Activated naive CD4-positive, alpha-beta T cell treated with anti-CD3 and anti-CD28 coated beads, Interleukin-2, amount 50 U/mL, for 24 hours (primary cell): Measurements from ENCODE around the gene KRT1.

Experiments used
- H3K27ac Mint-ChIP-seq: one replicate; pipeline ENCODE4 v1.8.0; 2021; ENCODE audit warnings: mild to moderate bottlenecking, mixed read lengths
- H3K27me3 Mint-ChIP-seq: one replicate; pipeline ENCODE4 v1.8.0; 2021; ENCODE audit warnings: mixed read lengths
- H3K36me3 Mint-ChIP-seq: one replicate; pipeline ENCODE4 v1.8.0; 2021; ENCODE audit warnings: mixed read lengths
- H3K4me1 Mint-ChIP-seq: one replicate; pipeline ENCODE4 v1.8.0; 2021; ENCODE audit warnings: mixed read lengths
- H3K4me3 Mint-ChIP-seq: one replicate; pipeline ENCODE4 v1.8.0; 2021; ENCODE audit warnings: mild to moderate bottlenecking, mixed read lengths
- H3K9me3 Mint-ChIP-seq: one replicate; pipeline ENCODE4 v1.8.0; 2021; ENCODE audit warnings: mixed read lengths

The KRT1 gene

DNA sequence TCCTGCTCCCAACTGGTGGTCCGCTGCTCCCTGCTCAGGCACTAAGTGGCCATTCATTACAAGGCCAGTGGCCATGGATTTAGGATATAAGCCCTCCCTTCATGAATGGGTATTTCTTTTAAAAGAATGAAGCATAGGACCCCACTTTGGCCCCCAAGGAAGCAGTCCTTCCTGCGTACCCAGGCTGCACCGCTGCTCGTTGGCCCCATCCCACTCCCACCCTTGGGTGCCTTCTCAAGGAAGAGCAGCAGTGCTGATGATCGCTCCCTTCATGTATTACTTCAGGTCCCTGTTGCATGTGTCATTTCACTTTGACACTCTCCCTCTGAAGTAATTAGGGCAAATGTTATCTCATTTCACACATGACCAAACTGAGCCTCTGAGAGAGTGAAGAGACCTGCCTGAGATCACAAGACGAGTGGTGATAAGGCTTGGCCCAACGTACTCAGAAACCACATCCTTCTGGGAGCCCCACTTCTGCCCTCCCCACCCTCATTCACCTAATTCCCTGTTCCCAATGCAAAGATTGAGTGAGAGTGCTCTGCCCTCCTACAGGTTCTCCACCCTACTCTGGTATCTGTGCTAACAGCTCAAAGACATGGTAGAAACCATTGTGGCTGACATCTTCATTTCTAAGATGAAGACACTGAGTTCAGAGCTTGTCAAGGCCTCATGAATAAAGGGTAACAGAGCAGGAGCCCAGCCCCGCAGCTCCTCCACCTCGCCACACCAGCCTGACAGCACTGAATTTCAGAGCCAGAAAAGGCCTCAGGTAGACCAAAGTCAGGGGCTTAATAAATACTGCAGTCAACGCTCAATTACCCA, 17.9 kb downstream of the KRT1 start:
- Mint-ChIP-seq H3K9me3 (no peaks in the 10 kb centered on the region), H3K4me1 (peaks cover 39% of the 10 kb centered on the region), H3K4me3 (no peak overlapping the region), H3K27ac (no peak overlapping the region), H3K36me3 (no peaks in the 10 kb centered on the region), H3K27me3 (no peaks in the 10 kb centered on the region)

GRCh38 chr12:52661668-52662067, 18.5 kb downstream of the KRT1 start:
- H3K9me3 Mint-ChIP-seq: no peaks in the 10 kb centered on the region
- H3K36me3 Mint-ChIP-seq: no peaks in the 10 kb centered on the region
- H3K27ac Mint-ChIP-seq: no peak overlapping the region
- no peaks in the 10 kb centered on the region for H3K27me3 Mint-ChIP-seq
- H3K4me1 Mint-ChIP-seq: peaks cover 39% of the 10 kb centered on the region
- H3K4me3 Mint-ChIP-seq: no peak overlapping the region

DNA sequence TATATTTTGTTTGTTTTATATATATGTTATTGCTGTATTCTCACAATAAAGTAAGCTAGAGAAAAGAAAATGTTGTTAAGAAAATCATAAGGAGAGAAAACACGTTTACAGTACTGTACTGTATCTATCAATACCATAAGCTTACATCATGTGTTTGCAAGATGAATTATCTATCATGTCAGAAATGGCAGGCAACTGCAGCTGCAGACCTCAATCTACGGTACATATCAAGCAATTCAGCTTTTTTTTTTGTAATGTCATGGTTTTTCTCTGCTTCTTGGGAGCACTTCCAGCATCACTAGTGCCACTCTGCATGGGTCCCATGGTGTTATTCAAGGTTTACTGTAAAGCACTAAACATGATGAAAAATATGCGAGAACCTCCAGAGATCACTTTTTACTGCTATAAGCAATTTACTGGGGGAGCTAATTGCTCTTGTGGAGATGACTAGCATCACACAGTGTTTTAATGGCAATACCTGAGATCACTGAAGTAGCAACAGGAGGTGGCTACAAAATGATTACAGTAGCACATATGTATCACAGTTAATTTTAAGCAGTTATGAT, 19.2 kb downstream of the KRT1 start:
- Mint-ChIP-seq H3K4me3 (no peak overlapping the region), H3K27ac (no peak overlapping the region), H3K4me1 (peaks cover 38% of the 10 kb centered on the region), H3K27me3 (no peaks in the 10 kb centered on the region), H3K9me3 (no peaks in the 10 kb centered on the region), H3K36me3 (no peaks in the 10 kb centered on the region)

DNA sequence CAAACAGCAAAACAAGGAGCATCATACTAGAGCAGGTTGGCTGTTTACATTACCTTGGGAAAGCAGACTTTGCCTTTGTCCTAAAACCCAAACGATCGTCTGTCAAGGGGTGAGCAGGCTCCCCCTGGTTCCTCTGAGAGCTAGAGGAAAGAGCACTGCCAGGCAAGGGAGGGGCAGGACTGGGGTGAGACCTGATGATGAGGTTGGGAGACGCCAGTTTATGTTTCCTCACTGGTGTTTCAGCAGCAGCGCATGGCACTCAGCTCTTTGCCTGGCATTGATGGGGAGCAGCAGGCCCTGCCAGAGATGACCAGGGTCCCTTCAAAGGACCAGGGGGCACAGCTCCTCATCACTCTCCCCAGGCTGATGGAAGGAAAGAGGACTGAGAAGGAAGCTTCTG, 20.3 kb downstream of the KRT1 start:
- Mint-ChIP-seq H3K9me3 (no peaks in the 10 kb centered on the region), H3K4me1 (peaks cover 35% of the 10 kb centered on the region), H3K27ac (no peak overlapping the region)

DNA sequence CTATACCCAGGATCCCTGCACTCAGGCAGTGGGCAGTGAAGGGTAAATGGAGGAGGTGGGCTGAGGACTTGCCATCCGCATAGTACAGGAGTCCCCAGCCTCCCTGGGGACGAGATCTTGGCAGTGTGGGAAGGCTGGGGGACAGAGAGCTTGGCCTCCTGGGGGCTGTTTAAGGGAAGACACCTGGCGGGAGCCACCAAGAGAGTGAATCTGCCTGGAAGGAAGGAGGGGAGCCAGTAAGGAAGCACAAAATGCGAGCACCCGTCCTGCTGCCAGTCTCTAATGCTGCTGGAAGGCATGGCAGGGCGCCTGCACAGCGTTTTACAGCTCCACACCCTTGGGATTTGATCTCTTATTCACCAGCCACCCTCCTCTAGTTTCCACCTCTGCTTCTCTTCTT, 20.8 kb downstream of the KRT1 start:
- Mint-ChIP-seq H3K36me3 (no peaks in the 10 kb centered on the region), H3K27me3 (no peaks in the 10 kb centered on the region), H3K4me1 (peaks cover 38% of the 10 kb centered on the region), H3K9me3 (no peaks in the 10 kb centered on the region), H3K4me3 (no peak overlapping the region), H3K27ac (no peak overlapping the region)

More for the DNA sequence above, 20.3 kb downstream of the KRT1 start:
- Mint-ChIP-seq H3K36me3 (no peaks in the 10 kb centered on the region), H3K4me3 (no peak overlapping the region), H3K27me3 (no peaks in the 10 kb centered on the region)

GRCh38 chr12:52658196-52658595, 22.0 kb downstream of the KRT1 start:
- Mint-ChIP-seq H3K9me3 (no peaks in the 10 kb centered on the region), H3K4me3 (no peak overlapping the region), H3K36me3 (no peaks in the 10 kb centered on the region), H3K4me1 (peaks cover 46% of the 10 kb centered on the region), H3K27ac (no peak overlapping the region), H3K27me3 (no peaks in the 10 kb centered on the region)

DNA sequence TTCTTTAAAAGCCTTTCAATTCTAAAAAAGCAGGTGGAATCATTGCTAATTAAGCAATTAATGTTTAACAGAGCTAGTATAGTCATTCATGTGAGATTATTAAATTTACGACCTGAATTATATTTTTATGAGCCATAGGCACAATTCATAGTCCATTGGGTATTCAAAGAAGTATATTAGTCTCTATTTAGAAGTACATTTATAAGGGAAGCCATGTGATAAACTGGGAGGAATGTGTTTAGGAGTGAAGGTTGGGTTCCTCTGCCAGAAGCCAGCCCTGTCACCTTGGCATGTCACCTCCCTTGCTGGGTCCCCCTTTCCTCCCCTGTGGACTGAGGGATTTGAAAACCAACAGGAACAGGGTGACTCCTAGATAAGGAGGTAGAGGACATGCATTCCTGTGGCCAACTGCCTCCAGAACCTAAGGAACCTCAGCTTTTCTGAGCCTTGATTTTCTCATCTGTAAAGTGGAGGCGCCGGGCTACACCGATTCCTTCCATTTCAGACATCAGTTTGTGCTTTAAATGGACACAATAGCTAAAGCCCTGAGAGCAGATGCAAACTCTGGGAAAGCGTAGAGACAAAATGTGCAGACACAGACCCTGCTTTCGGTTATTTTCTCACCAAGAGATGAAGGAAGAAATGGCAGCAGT, 22.8 kb downstream of the KRT1 start:
- no peaks in the 10 kb centered on the region for H3K27me3 Mint-ChIP-seq
- no peaks in the 10 kb centered on the region for H3K36me3 Mint-ChIP-seq
- peaks cover 40% of the 10 kb centered on the region for H3K4me1 Mint-ChIP-seq
- peak overlapping the region; percentile 42 for H3K27ac Mint-ChIP-seq
- H3K9me3 Mint-ChIP-seq: no peaks in the 10 kb centered on the region
- H3K4me3 Mint-ChIP-seq: no peak overlapping the region

- Mint-ChIP-seq H3K27ac (no peak overlapping the region), H3K27me3 (no peaks in the 10 kb centered on the region), H3K9me3 (no peaks in the 10 kb centered on the region), H3K36me3 (no peaks in the 10 kb centered on the region), H3K4me3 (no peak overlapping the region), H3K4me1 (peaks cover 36% of the 10 kb centered on the region)
These were observed 23.6 kb downstream of the KRT1 start for GRCh38 chr12:52656616-52657015.

DNA sequence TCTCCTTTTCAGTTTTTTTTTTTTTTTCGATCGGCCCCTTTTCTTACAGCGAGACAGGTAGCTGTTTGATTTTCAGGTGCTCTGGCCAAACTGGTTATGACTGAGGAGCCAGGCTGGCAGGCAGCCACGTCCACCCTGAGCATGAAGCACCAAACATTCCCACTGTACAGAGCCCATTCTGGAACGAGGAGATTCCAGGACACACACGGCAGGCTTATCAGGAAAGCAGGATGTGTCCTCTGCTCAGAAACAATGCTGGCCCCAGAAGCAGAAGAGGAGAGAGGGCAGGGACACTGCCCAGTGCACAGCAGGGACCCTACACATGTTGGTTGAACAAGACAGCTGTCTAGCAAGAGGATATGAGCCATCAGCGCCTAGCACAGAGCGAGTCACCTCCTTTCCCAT, 24.5 kb downstream of the KRT1 start:
- H3K27me3 Mint-ChIP-seq: no peaks in the 10 kb centered on the region
- no peak overlapping the region for H3K4me3 Mint-ChIP-seq
- no peaks in the 10 kb centered on the region for H3K9me3 Mint-ChIP-seq

GRCh38 chr12:52655251-52655650, 25.0 kb downstream of the KRT1 start:
- H3K27ac Mint-ChIP-seq: no peak overlapping the region
- no peak overlapping the region for H3K4me3 Mint-ChIP-seq
- H3K4me1 Mint-ChIP-seq: peaks cover 41% of the 10 kb centered on the region
- H3K36me3 Mint-ChIP-seq: no peaks in the 10 kb centered on the region
- no peaks in the 10 kb centered on the region for H3K9me3 Mint-ChIP-seq
- no peaks in the 10 kb centered on the region for H3K27me3 Mint-ChIP-seq

More for the DNA sequence above, 24.5 kb downstream of the KRT1 start:
- Mint-ChIP-seq H3K36me3 (no peaks in the 10 kb centered on the region), H3K27ac (no peak overlapping the region), H3K4me1 (peaks cover 36% of the 10 kb centered on the region)

DNA sequence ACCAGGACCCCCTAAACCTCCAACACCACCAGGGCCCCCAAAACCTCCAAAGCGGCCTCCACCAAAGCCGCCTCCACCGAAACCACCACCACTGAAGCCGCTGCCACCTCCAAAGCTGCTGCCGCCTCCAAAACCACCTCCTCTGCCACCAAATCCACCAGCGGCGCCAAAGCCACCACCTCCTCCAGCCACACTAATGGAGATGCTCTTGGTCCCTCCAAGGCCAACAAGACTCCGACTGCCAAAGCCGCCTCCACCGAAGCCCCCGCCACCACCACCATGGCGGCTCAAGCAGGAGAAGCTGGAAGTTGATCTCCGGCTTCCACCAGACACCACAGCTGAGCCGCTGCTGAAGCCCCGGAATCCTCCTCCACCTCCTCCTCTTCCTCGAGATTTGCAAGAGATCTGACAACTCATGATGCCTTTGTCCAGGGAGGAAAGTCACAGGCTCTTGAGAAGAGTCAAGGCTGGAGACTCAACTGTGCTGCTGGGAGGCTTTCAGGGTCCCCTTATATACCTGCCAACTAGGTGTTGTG, 28.4 kb downstream of the KRT1 start, which contains the start of gene KRT2:
TSS of gene KRT2 (minus strand) at position 486 of the 536 bp plus-strand sequence. CDS start at position 417, 69 bp downstream.
- Mint-ChIP-seq H3K4me1 (peaks cover 62% of the 10 kb centered on the region), H3K27ac (peak within 1 kb of the TSS; percentile 68), H3K4me3 (no peak within 1 kb of the TSS), H3K36me3 (no peaks in the 10 kb centered on the region), H3K9me3 (no peaks in the 10 kb centered on the region), H3K27me3 (no peaks in the 10 kb centered on the region)

- Mint-ChIP-seq H3K27ac (no peak overlapping the region), H3K4me3 (no peak overlapping the region), H3K9me3 (no peaks in the 10 kb centered on the region), H3K27me3 (no peaks in the 10 kb centered on the region), H3K36me3 (no peaks in the 10 kb centered on the region), H3K4me1 (peaks cover 66% of the 10 kb centered on the region)
These were observed 29.6 kb downstream of the KRT1 start for GRCh38 chr12:52650520-52651081.

DNA sequence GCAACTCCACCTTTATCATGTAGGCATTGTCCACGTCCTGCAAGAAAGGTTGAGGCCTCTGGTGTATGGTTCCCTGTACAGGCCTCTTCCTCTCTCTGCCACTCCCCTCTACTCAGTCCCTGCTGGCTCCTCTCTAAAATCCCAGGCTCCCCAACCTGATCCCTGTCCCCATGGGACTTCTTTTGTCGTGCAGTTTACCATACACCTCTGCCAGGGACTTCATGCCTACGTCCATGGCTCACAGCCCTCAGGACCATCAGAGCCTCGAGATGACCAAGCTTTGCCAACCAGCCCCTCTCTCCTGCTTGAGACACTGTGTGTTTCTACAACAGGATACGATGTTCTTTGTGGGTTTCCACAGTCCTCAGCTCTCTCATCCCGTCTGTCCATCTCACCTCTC, 31.1 kb downstream of the KRT1 start:
- Mint-ChIP-seq H3K27me3 (no peaks in the 10 kb centered on the region), H3K4me3 (no peak overlapping the region), H3K4me1 (peaks cover 73% of the 10 kb centered on the region), H3K36me3 (peaks cover 2% of the 10 kb centered on the region), H3K9me3 (no peaks in the 10 kb centered on the region), H3K27ac (peak overlapping the region; percentile 81)

DNA sequence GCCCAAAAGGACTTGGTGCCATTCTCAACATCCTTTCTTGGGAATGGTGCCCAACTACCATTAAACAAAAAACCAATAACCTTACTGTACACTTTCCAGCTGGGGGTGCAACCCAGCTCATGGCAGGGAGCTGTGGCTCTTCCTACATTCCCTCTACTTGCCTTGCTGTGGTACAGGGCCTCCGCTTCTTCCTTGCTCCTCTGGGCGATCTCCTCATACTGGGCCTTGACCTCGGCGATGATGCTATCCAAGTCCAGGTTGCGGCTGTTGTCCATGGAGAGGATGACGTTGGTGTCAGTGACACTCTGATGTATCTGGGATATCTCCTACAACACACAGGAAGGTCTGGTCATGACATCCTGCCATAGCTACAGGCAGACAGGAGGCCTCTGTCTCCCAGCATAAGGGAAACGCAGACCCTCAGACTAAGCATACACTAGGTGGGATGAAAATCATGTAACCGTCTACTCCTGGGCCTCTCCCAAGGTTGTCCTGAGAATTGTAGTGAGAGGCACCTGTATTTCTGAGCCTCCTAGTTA, 32.1 kb downstream of the KRT1 start:
- Mint-ChIP-seq H3K4me3 (no peak overlapping the region), H3K27me3 (no peaks in the 10 kb centered on the region), H3K4me1 (peaks cover 77% of the 10 kb centered on the region), H3K36me3 (peaks cover 2% of the 10 kb centered on the region), H3K9me3 (no peaks in the 10 kb centered on the region), H3K27ac (no peak overlapping the region)

DNA sequence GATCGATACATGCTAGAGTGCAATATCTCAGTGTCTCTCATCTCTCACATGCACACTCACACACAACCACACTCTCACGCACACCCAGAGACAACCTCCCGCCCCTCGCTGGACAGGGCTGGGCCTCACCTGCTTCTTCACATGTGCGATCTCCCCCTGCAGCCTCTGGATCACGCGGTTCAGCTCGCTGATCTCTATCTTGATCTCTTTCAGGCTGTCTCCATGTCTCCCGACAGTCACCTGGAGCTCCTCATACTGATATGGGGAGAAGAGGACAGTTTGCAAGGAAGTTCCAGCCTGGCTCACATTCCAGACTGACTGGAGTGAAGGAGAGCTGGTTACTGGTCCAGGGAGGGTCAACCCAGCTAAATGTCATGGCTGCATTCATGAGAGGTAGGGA, 32.6 kb downstream of the KRT1 start:
- peaks cover 82% of the 10 kb centered on the region for H3K4me1 Mint-ChIP-seq
- peak overlapping the region; percentile 26 for H3K27ac Mint-ChIP-seq
- H3K9me3 Mint-ChIP-seq: no peaks in the 10 kb centered on the region
- H3K36me3 Mint-ChIP-seq: peaks cover 2% of the 10 kb centered on the region
- H3K27me3 Mint-ChIP-seq: no peaks in the 10 kb centered on the region
- no peak overlapping the region for H3K4me3 Mint-ChIP-seq
